PFSK-1 (cell line): Measurements from ENCODE around the gene TMEM242.

Source experiments
- FOXP2 ChIP-seq: optimal IDR thresholded peaks from 2 replicates; pipeline ENCODE3; 2011; ENCODE audit warnings: borderline replicate concordance, control low read depth, inconsistent platforms; ENCODE audit not compliant: insufficient read depth; ENCODE audit errors: extremely low read length, extremely low read depth
- POLR2AphosphoS5 ChIP-seq: IDR thresholded peaks from 2 replicates; pipeline ENCODE4 v1.6.1; 2012; ENCODE audit warnings: low read depth, mild to moderate bottlenecking, control low read depth, low read length, moderate library complexity
- REST ChIP-seq, 2 experiments: IDR thresholded peaks; 2 replicates each; pipeline versions ENCODE4 v1.6.1 to v1.8.0; 2011 to 2012; ENCODE audit warnings: low read depth in 2 of 2, low read length in 2 of 2, control low read depth in 1 of 2, inconsistent platforms in 1 of 2, mild to moderate bottlenecking in 1 of 2, moderate library complexity in 1 of 2; ENCODE audit not compliant: insufficient read depth in 1 of 2
- SIN3A ChIP-seq: IDR thresholded peaks from 2 replicates; pipeline ENCODE4 v1.6.1; 2012; ENCODE audit warnings: mild to moderate bottlenecking, low read length, moderate library complexity, borderline replicate concordance; ENCODE audit not compliant: insufficient read depth
- TAF1 ChIP-seq: IDR thresholded peaks from 2 replicates; pipeline ENCODE4 v1.6.1; 2012; ENCODE audit warnings: low read length, control low read depth, borderline replicate concordance; ENCODE audit not compliant: insufficient read depth

TMEM242 gene

DNA sequence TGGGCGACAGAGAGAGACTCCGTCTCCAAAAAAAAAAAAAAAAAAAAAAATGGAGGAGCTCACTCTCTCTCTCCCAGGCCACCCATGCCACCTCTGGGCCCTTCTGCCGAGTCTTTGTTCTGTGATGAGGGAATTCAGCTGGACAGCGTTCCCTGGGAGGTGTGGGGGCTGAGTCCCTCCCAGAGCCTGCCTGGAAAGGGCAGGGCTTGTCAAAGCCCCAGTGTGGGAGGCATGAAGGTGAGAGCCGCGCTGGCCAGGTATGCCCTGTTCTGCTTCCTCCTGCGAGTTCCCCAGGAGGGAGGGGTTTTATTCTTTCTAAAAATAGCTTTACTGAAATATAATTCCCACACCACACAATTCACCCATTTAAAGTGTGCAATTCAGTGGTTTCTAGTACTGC is 69.6 kb downstream of the TMEM242 start:
- no peak for TF ChIP-seq FOXP2

DNA sequence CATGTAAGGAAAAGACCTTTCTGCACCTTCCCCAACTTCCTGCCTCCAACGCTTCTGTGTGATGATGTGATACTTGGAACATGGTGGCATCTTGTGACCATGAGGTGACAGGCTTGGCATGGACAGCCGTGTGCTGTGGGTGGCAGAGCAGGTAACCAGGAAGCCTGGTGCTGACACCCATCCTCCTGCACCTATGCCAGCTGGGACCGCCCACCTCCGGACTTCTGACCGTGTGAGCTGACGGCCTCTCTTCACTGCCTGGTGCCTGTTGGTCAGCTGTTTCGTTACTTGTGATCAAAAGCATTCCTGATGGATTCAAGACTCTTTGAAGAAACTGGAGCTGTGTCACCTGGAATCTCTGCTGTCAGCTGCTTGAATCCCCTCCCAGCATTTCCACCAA is 70.3 kb downstream of the TMEM242 start:
- TF ChIP-seq FOXP2: no peak
- no peak for TF ChIP-seq TAF1
- no peak for TF ChIP-seq SIN3A
- TF ChIP-seq POLR2AphosphoS5: no peak
- no peak for TF ChIP-seq REST (IDR thresholded peaks at IDR 0.05; ENCODE audit: insufficient read depth in 1 of 2, low read depth in 2 of 2, low read length in 2 of 2)

GRCh38 chr6:157251586-157252247 is 71.6 kb downstream of the TMEM242 start:
- no peak for TF ChIP-seq TAF1
- TF ChIP-seq POLR2AphosphoS5: no peak
- no peak for TF ChIP-seq REST (IDR thresholded peaks at IDR 0.05; ENCODE audit: insufficient read depth in 1 of 2, low read depth in 2 of 2, low read length in 2 of 2)
- no peak for TF ChIP-seq FOXP2

DNA sequence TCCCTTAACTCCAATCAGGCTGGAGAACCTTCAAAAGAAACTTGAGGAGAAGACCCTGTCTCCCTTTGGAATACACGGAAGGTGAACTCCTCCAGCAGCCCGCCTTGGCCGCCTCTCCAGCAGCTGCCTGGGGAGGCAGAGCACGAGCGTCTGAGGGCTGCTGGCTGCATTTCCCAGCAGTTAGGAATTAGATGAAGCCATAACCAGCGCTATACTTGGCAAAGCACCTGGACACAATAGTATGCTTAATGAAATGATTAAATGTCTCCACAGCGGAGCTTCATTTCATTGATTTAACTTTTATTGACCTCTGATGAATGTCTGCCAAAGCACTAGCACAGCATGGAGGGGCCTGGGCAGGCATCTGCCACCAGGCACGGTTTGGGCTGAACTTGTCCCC is 73.5 kb downstream of the TMEM242 start:
- no peak for TF ChIP-seq FOXP2

GRCh38 chr6:157248264-157248663 is 75.1 kb downstream of the TMEM242 start:
- TF ChIP-seq TAF1 (no peak), POLR2AphosphoS5 (no peak), FOXP2 (no peak), SIN3A (no peak), REST (IDR thresholded peaks at IDR 0.05; ENCODE audit: insufficient read depth in 1 of 2, low read depth in 2 of 2, low read length in 2 of 2) (no peak)

GRCh38 chr6:157246771-157247484 is 76.4 kb downstream of the TMEM242 start:
- TF ChIP-seq SIN3A: no peak

DNA sequence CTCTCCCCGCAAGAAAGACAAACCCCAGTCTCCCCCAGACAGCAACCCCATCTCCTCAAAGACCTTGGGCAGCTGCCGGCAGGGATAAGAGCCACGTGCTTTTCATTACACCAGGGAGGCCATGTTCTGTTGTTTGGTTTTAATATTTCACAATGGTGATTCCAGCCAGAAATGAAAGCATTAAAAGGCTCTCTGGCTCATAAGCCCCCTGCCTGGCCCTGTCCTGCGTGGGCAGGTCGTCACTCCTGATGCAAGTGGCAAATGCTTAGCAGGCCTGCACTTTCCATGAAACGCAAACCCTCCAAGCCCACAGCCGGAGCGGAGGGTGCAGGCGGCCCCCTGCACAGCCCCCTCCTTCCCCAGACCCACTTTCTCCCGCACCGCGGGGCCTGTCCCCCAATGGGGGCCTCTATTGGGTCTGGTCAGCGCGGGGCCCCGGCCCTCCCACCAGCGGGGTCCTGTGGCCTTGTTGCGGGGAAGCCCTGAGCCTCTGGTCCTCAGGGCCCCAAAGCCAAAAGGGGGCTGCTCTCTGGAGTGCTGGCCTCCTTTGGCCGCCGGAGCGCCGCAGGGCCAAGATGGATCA is 77.2 kb downstream of the TMEM242 start:
- TF ChIP-seq FOXP2 (no peak), REST (IDR thresholded peaks at IDR 0.05; ENCODE audit: insufficient read depth in 1 of 2, low read depth in 2 of 2, low read length in 2 of 2) (no peak), SIN3A (no peak), POLR2AphosphoS5 (no peak), TAF1 (no peak)
